Measurements from ENCODE around the gene SLC12A5. TPM values are rescaled to one million over a fixed set of nuclear protein-coding genes. Genes with fewer than 3 reads are reported as not detected.
A peak's percentile ranks its signal among the peaks of the same experiment; 100 is the strongest.
"Not testable (repeated sequence)": the region's sequence is repeated elsewhere in the genome, so short reads cannot be mapped to it uniquely, and the experiment has no call there.

Gene SLC12A5
- total RNA-seq, 1 donor from 2014 or later, result 19.2 TPM

DNA sequence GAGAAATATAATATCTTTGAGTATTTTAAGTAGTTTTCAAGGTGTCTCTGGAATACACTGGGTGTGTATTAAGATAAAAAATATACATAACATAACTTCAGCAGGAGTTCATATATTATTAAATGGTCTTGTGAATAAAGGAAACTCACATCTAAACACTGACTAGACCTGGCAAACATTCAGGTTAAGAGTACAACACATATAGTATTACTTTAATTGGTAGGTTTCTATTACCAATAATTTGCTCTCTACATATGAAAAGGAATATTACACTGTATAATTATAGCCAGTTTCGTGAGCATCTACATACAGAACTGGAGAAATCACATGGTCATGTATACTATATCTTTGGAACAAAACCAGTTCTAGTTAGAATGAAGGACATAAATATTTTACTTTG lies 52.1 kb downstream of the SLC12A5 start:
- DNase-seq, result no peak

DNA sequence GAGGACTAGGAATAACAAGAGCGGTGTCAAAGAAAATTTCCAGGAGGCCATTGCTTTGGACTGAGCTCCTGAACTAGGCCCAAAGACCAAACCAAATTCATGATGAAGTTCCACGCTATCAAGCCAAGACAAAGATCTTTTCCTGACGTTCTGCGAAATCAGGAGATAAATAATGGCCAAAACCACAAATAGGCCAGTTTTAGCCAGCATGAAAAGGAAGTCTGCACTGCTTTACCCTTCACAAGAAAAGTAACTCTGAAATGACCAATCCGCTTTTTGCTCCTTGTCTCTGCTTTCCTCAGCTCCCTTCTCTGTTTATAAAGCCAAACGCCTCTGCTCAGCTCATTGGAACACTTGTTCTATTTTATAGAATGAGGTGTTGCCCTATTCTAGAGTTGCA lies 54.1 kb downstream of the SLC12A5 start:
- no peak for DNase-seq

DNA sequence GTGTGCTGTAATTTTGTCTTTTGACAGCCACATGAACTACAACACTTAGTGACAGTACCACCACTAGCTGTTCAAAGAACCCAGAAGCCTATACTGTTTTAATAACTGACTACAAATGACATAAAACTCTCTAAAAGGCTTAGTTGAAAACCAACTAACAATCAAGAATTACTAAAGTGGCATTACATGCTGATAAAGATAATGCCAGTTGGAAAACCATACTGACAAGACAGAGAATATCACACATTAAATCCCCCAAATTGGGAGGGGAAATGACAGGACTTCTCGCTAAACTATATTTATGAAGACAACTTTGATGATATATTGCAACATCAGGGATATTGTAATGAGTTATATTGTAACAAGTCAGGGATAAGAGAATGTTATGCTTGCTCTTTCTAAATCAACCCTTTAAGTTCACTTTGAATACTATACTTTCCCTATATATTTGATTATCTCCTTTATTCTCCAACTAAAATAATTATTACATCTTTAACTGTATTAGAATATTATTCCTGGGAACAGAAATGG lies 54.6 kb downstream of the SLC12A5 start:
- DNase-seq, result no peak

DNA sequence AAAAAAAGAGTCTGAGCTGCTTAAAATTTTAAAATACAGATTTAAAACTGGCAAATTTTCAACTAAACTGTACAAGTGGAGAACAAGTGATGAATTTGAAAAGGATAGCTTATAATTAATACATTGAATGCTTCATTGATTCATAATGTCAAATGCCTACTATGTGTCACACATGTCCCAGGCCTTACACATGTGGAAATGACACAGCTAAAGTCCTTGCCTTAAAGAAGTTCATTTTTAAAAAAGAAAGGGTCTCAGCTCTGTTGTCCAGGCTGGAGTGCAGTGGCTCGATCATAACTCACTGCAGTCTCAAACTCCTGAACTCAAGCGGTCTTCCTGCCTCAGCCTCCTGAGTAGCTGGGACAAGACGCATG lies 55.8 kb downstream of the SLC12A5 start:
- no peak for DNase-seq

DNA sequence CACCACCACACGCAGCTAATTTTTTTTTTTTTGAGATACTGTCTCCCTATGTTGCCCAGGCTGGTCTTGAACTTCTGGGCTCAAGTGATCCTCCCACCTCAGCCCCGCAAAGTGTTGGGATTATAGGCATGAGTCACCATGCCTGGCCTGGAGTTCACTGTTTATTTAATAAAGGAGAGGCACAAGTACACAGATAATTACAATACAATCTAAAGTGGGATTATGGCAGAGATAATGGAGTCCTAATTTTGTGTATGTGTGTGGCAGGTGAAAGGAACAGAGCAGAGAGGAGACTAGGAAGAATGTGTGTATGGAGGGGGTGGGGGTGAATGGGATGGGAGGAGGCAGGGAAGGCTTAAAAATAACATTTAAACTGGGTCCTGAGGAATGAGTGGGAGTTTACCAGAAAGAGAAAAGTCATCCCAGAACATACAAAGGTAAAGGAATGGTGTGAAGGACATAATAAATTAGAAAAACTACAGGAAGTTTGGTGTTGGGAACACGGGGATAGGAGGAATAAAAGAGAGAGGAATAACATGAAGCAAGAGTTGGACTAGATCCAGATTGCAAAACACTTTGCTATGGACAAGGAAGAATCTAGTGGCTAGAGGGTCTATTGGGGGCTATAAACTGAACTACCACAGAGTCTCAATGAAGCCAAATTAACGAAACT lies 56.3 kb downstream of the SLC12A5 start:
- no peak for DNase-seq

DNA sequence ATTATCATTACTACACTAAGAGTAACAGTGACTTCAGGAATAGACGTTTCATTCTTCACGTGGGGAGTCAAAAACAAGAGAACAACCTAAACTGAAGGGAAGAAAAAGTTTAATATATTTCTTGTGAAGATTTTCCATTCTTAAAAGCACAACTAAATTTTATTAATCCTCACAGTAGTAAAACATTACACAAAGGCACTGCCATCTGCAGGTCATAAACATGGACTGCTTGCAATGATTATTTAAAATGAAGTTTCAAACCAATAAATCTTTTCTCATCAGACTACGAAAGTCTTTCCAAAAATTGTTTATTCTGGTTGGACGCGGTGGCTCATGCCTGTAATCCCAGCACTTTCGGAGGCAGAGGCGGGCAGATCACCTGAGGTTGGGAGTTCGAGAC lies 58.1 kb downstream of the SLC12A5 start:
- no peak for DNase-seq

DNA sequence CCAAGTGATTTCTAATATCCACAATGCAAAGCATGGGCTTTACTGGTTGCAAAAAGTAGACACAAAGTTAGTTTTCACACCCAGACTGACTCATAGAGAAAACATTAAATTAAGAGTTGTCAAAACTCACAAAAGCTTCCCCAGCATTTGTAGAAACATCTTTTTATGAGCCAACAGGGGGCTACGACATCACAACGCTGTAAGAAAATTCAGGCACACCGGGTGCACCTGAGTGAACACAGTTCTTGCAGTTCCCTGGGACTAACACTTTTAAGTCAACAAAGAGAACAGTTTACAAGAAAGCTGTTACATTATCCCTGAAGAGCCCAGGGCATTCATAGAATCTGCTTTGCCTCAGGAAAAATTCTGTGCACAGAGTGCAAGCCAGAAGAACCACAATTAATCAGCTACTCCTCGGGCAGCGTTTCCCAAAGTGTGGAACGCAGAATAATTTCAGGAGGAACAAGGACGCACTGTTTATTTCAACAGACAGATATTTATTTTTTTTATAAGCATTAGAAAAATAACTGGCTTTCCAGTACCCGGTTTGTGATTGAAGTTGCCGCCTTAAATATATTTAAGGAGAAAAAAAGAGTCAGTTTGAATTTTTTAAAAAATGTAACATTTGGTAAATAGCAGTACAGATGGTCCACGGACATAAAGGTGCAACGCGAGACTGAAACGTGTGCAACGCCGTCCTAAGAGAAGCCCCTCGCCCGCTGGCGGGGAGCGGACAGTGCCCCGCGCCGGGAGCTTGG lies 59.6 kb downstream of the SLC12A5 start:
- DNase-seq, result no peak

DNA sequence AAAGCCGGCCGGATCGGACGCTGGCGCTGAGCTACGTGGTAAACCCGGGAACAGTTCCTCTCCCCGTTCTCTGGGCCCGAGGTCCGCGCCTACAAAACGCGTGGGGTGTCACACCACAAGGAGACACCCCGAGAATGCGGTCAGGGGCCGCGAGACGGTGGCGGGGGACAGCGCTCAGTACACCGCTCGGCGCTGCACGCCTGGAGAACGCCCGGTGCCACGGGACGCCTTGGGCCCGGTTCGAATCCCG lies 60.1 kb downstream of the SLC12A5 start:
- DNase-seq, result no peak

DNA sequence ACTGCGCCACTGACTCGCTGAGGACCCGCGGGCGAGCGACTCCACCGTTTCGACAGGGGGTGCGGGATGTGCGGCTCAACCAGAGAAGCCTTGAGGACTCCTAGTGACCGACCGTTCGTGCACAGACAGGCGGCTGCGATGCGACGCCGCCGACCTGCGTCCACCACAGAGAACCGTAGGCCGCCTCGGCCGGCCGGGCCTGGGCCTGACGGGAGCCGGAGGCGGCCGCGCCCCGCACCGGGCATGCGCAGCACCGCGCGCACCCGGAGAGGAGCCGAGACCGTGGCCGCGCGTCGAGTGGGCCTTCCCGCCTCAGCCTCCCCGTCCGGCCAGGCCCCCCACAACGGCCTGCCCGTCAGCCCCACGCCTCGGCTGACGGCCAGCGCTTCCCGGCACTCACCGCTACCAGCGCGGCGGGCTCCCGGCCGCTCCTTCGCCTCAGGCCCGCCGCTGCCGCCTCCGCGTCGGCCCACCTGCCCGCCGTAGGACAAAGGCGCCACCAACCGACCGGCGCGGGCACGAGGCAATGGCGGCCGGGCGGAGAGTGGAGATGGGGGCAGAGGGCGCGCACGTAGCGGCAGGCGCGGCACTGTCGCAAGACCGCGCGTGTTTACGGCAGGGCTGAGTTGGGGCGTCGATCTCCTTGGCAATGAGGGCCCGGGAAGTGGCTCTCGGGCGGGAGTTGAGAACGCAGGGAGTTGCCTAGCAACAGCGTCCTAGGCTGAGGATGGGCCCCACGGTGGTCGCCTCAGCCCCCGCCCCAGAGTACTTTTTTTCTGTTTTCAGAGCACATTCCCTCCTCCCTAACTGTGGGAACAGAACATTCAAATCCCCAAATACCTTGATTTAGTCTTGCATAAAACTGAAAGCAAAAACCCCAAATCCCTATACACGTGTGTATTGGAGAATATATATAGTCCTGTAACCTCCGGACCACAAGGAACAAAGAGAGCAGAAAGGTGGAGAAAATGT lies 60.7 kb downstream of the SLC12A5 start, which contains the start of gene NCOA5:
TSS of gene NCOA5 (minus strand) at position 546 of the 972 bp plus-strand sequence. CDS start 10,538 bp downstream, outside the sequence.
- DNase-seq, result peak; percentile 92

DNA sequence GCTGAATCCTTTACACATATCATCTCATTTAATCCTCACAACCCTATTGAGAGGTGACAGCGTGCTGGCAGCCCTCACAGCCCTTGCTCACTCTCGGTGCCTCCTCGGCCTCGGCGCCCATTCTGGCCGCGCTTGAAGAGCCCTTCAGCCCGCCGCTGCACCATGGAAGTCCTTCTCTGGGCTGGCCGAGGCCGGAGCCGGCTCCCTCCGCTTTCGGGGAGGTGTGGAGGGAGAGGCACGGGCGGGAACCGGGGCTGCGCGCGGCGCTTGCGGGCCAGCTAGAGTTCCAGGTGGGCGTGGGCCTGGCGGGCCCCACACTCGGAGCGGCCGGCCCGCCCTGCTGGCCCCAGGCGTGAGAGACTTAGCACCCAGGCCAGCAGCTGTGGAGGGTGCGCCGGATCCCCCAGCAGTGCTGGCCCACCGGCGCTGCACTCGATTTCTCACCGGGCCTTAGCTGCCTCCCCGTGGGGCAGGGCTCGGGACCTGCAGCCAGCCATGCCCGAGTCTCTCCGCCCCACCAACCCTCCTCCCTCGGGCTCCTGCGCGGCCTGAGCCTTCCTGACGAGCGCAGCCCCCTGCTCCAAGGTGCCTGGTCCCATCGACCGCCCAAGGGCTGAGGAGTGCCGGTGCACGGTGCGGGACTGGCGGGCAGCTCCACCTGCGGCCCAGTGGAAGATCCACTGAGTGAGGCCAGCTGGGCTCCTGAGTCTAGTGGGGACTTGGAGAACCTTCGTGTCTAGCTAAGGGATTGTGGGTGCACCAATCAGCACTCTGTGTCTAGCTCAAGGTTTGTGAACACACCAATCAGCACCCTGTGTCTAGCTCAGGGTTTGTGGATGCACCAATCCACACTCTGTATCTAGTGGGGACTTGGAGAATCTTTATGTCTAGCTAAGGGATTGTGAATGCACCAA lies 62.9 kb downstream of the SLC12A5 start:
- DNase-seq, result not testable (repeated sequence)

DNA sequence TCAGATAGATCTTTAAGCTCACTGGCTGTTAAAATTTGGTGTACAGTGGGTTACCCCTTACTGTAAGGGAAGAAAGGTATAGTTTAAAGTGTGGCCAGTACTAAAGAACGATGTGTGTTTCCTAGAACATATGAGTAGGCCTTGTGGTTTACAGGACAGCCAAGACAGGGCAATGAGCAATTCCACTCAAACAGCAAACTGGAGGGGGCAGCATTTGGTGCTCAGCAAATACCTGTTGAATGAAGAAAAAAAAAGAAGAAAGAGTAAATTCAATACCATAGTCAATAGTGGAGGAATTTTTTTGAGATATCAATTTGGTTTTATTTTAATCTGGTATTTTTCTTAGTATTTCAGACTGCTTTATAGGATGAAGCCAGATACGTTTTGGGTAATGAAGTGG lies 64.5 kb downstream of the SLC12A5 start:
- no peak for DNase-seq

DNA sequence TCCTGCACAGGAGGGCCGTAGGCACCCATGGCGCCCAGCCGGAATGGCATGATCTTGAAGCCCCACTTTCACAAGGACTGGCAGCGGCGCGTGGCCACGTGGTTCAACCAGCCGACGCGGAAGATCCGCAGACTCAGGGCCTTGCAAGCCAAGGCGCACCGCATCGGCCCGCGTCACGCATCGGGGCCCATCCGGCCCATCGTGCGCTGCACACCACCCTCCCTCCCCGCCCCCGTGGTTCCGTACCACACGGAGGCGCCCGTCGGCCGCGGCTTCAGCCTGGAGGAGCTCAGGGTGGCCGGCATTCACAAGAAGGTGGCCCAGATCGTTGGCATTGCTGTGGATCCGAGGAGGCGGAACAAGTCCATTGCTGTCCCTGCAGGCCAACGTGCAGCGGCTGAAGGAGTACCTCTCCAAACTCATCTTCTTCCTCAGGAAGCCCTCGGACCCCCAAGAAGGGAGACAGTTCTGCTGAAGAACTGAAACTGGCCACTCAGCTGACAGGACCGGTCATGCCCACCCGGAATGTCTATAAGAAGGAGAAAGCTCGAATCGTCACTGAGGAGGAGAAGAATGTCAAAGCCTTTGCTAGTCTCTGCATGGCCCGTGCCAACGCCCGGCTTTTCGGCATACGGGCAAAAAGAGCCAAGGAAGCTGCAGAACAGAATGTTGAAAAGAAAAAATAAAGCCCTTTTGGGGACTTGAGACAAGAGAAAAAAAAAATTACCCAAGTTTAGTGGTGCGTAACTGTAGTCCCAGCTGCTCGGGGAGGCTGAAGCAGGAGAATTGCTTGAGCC lies 70.7 kb downstream of the SLC12A5 start:
- no peak for DNase-seq

DNA sequence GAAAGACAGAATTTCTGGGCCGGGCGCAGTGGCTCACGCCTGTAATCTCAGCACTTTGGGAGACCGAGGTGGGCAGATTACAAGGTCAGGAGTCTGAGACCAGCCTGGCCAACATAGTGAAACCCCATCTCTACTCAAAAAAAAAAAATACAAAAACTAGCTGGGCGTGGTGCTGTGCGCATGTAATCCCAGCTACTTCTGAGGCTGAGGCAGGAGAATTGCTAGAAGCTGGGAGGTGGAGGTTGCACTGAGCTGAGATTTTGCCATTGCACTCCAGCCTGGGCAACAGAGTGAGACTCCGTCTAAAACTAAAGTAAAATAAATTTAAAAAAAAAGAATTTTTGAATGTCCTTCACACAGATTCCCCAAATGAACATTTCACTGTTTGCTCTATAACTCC lies 71.4 kb downstream of the SLC12A5 start:
- DNase-seq, result not testable (repeated sequence)

DNA sequence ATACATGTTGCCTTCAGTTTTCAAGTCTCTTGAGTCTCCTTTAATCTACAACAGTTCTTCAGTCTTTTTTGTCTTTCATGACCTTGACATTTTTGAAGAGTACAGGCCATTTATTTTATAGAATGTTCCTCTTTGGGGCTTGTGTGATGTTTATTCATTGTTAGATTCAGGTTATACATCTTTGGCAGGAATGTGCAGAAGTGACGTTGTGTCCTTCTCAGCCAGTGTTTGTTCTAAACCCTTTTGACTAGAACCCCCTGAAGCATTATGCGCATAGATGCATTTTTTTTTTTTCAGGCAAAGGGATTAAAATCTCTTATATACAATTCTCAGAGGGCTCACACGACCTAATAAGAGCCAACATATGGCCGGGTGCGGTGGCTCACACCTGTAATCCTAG lies 72.0 kb downstream of the SLC12A5 start:
- no peak for DNase-seq

DNA sequence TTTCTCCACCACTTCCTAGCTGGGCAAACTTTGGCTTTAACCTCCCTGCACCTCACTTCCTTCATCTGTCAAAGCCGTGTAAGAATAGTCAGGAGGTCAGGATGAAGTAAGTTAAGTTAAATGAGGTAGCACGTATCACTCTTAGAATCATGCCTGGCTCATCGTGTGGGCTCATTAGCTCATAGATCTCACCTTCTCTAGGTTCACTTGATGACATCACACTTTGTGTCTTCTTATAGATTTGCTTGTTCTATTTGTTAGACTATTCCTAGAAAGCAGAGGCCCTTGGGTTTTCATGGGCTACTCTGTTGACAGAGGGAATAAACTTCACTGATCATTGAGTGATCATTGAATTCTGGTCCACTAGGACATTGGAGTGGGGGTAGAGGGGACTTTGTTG lies 72.9 kb downstream of the SLC12A5 start:
- no peak for DNase-seq

DNA sequence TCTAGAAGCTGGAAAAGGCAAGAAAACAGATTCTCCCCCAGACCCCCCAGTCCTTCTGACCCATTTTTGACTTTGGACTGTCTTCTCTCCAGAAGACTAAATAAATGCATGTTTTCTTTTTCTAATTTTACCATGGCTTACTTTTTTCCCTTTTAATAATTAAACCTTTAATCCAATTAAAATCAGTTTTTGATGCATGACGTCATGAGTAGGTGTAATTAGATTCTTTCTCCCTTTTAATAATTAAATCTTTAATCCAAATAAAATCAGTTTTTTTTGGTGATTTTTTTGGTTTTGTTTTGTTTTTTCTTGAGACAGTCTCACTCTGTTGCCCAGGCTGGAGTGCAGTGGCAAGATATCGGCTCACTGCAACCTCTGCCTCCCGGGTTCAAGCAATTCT lies 73.9 kb downstream of the SLC12A5 start:
- no peak for DNase-seq

DNA sequence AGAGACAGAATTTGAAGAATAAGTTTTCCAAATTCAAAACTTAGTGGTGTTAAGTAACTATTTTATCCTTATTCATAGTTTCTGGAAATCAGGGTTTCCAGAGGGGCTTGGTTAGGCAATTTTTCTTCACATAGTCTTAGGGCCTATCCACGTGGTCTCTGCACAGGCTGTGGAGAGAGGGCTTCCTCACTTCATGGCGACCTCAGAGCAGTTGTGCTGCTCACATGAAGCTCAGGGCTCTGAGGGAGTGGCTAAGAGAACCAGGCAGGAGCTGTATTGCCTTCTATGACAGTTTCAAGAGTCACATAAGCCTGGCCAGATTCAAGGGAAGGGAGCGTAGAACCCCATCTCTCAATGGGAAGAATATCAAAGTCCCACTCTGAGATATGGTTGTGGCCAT lies 75.2 kb downstream of the SLC12A5 start:
- DNase-seq, result no peak

DNA sequence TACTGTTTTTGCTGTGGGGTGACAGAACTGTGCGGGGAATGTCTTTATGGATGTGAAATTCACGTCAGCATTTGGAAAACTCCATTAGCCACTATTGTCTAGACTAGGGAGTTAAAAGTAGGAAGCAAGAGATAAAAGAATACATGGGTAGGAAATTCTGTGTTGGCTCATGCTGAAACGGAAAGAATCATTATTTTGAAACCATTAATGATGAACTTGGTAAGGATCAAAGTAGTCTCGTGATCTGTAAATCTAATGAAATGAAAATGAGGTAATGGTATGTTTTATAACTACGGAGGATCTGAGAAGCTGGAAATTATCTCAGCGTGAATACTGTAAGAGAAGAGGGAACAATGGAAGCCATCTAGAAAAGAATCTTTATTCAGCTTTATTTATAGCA lies 78.0 kb downstream of the SLC12A5 start:
- no peak for DNase-seq

DNA sequence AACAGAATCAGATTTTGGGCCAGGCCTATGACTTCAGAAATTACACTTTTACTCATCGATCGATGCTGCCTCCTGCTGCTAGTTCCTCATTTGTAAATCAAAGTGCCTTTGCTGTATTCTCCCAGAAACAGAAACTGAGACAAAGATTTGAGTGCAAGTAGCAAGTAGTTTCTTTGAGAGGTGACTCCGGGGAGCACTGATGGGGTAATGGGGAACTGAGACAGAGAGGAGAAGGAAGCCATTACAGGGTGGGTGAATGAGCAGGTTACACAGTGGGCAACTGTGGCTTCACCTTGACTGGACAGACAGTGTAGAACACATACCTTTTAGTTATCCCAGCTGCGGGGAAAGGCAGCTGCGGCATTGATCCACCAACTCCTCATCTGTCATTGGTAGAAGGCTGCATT lies 79.4 kb downstream of the SLC12A5 start:
- DNase-seq, result no peak

DNA sequence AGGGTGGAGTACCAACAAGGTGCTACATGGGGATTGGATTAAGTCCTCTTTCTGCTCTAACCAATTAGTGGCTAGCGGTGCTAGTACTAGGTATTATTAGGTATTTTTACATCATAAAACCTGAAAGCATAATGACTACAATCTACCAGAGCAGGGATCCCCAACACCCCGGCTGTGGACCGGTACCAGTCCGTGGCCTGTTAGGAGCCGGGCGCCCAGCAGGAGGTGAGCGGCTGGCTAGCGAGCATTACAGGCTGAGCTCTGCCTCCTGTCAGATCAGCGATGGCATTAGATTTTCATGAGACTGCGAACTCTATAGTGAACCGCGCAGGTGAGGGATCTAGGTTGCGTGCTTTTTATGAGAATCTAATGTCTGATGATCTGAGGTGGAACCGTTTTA lies 80.0 kb downstream of the SLC12A5 start:
- DNase-seq, result no peak

Measured in occipital lobe (tissue), 2 donors.